ENCODE measurements around the gene RPL10A.

Gene RPL10A

DNA sequence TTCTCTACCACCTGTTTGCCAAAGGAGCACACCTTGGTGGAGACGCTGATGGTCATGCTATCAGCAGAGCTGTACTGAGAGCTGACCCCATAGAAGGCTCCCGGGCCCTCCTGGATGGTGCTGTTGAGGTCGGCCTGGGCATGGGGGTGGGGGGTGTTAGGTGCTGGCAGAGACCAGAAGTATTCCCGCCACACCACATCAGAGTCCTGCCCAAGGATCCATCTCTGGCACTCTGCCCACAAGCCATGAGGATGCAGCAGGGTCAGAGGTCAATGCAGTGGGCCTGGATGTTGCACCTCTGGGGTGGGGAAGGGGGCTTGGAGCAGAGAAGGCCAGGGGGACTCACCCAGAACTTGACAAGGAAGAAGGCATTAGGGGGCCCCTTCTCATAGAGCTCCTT, 7.4 kb downstream of the RPL10A start:
- DNase-seq (ENCODE audit: low read depth): no peak

DNA sequence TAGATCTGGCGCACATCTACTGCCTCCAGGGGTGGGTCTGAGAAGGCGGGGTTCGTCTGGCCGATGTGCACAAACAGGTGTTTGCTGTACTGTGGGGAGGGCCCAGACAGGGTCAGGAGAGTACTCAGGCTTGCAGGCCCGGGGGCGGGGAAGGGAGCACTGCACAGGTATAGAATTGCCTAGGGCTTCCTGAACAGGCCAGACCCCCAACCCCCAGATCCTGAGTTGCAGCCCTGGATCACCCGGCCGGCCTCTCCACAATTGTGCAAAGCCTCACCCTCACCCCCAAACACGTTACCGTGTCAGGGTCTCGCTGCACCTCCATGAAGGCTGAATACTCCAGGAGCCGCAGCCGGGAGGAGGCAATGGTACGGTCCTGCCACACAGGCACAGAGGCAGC, 7.8 kb downstream of the RPL10A start:
- DNase-seq (ENCODE audit: low read depth): no peak

DNA sequence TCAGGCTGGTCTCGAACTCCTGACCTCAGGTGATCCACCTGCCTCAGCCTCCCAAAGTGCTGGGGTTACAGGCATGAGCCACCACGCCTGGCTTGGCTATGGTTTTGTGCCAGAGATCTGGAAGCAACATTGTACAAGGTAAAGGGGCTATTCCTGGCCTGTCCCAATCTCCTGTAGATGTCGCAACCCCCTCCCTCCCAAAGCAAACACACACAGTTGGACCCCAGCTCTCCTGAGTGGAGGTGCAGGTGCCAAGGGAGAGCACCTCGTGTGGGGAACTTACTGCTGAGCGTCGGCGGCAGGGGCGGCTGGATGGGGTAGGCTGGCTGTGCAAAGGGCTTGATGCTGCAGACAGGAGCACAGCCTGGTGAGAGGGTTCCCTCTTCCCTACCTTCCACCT, 8.8 kb downstream of the RPL10A start:
- no peak for DNase-seq (ENCODE audit: low read depth)

DNA sequence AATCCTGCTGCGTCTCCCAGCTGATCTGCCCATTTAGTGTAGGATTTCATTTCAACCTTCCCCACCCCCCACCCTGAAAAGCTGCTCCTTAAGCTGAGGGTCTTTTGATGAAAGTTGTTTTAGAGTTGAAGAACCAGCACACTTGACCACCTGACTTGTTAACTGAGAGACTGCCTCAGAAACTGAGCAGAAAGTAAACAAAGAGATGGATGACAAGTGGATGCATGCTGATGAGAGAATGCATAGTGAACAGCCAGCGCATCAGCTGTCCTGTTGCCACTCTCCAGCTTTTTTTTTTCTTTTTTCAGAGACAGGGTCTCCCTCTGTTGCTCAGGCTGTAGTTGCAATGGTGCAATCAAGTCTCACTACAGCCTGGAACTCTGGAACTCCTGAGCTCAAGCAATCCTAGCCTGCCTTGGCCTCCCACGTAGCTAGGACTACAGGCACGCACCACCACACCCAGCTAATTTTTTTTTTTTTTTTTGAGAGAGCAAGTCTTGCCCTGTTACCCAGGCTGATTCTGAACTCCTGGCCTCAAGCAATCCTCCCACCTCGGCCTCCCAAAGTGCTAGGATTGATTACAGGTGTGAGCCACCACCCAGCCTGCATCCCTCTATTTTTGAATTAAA, 9.5 kb downstream of the RPL10A start:
- no peak for DNase-seq (ENCODE audit: low read depth)

DNA sequence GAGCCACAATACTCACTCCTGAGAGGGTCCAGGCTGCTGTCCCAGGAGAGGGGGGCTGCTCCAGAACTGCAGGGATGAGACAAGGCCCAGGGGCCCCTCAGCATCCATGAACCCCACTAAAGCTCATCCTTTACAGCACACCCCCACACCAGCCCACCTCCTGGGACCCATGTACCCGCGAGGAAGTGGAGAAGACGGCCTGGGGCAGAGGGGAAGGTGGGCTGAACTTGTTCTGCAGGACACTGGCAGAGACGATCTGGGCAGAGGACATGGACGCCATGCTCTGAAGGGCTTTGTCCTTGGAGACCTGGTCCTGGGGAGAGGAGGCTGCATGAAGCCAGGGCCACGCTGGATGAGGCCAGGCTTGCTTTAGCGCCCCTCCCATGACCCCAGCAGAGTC, 10.1 kb downstream of the RPL10A start:
- no peak for DNase-seq (ENCODE audit: low read depth)

DNA sequence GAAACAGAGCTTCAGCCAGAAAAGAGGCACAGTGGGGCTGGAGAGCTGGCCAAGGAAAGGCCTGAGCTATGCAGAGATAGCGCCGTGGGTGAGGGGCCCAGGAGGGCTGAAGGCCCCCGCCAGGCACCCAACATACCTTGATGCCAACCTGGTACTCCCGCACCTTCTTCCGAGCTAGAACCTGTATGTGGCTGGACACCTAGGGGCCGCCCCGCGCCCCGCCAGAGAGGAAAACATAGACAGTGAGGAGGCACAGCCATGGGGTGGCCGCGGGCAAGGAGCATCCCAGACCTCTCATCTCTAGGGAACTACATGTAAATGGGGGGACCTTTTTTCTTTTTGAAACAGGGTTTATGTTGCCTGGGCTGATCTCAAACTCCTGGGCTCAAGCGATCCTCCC, 12.0 kb downstream of the RPL10A start:
- DNase-seq (ENCODE audit: low read depth): no peak

GRCh38 chr6:35481226-35481625, 13.0 kb downstream of the RPL10A start:
- no peak for DNase-seq (ENCODE audit: low read depth)

GRCh38 chr6:35483062-35483461, 14.9 kb downstream of the RPL10A start:
- no peak for DNase-seq (ENCODE audit: low read depth)

GRCh38 chr6:35483490-35483889, 15.3 kb downstream of the RPL10A start:
- no peak for DNase-seq (ENCODE audit: low read depth)

GRCh38 chr6:35483893-35484645, 15.9 kb downstream of the RPL10A start:
- no peak for DNase-seq (ENCODE audit: low read depth)

DNA sequence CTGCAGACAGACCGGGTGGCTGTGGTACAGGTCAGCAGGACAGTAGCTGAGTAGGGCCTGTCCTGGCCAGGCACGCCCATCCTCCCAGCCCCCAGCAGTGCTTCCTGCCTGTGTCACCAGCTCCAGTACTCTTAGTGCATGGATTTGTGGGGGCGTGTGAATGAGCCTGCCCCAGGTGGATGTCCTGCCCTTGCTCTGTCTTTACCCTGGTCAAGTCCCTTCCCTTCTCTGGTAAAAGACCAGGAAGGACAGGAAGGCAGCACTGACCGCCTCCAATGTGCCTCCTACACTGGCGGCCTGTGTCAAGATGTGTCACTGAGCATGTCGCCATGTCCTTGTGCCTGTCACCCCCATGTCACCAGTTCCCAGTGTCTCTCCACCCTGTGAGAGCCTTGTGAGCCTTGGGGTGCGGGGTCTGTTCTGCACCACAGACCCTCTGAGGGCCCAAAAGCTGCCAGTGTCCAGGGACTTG, 16.8 kb downstream of the RPL10A start:
- no peak for DNase-seq (ENCODE audit: low read depth)

DNA sequence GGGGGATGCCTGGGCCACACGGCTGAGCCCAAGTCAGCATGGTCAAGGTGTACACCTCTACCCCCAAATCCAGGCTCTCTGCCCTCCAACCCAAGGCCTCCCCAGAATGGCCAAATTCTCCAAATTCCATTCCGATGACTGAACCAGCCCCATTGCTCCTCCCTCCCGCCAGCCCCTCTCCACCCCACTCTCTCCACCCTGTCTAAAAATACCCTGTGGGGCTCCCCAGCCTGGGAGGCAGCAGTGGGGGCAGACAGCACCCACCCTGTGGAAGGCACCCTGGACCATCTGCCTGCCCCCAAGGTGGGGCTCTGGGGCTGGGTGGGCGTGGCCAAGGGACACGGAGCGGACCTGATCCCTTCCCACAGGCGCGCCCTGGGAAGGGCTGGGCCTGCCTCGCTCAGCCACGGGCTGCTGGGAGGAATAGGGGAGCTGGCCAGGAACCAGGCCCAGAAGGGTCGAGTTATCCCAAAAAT, 17.2 kb downstream of the RPL10A start:
- no peak for DNase-seq (ENCODE audit: low read depth)

- no peak for DNase-seq (ENCODE audit: low read depth)
Observed at GRCh38 chr6:35486005-35486925, 18.1 kb downstream of the RPL10A start.

DNA sequence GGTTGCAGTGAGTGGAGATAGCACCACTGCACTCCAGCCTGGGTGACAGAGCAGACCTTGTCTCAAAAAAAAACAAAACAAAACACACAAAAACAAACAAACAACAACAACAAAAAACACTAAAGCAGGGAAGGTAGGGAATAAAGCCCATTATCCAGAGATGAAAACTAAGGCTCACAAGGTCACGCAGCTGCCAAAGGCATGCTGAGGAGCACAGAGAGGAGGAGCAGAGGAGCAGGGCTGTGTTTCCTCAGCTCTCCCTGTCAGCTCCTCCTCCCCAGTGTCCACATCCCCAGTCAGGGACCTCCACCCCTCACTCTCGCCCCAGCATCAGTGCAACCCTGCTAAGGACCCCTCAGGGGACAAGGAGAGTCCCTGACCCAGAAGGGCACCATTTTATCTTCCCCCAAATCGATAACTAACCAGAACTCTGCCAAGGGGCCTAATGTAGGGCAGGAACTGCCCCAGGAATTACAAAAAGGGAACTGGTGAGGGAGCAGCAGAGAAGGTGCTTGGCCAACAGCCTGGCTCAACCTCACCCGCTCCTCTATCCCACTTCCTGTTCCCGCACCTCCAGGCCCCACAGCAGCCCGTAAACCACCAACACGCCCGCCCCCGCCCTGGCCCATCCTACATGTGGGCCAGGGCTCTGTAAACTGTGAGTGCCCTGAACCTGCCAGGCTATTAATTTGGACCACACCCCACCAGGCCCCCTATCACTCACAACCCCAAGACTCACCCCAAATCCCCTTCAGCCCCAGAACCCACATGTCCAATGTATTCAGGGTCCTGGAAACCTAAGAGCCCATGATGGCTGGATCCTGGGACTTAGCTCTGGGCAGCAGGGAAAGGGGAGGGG, 19.7 kb downstream of the RPL10A start:
- DNase-seq (ENCODE audit: low read depth): no peak

GRCh38 chr6:35488517-35488862, 20.3 kb downstream of the RPL10A start:
- no peak for DNase-seq (ENCODE audit: low read depth)

DNA sequence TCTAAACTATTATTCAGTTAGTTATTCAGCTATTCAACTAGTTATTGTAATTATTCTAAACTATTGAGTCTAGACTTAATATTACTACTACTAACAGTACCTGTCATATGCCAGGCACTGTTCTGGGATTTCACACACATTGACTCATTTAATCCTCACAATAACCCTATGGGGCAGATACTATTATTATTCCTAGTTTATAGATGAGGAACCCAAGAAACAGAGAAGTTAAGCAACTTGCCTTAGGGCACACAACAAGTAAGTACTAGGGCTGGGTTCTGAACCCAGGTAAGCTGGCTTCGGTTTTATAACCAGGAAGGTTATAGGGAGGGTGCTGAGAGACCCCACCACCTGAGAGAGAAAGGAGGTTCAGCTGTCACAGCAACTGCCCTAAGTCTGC, 20.9 kb downstream of the RPL10A start:
- no peak for DNase-seq (ENCODE audit: low read depth)

DNA sequence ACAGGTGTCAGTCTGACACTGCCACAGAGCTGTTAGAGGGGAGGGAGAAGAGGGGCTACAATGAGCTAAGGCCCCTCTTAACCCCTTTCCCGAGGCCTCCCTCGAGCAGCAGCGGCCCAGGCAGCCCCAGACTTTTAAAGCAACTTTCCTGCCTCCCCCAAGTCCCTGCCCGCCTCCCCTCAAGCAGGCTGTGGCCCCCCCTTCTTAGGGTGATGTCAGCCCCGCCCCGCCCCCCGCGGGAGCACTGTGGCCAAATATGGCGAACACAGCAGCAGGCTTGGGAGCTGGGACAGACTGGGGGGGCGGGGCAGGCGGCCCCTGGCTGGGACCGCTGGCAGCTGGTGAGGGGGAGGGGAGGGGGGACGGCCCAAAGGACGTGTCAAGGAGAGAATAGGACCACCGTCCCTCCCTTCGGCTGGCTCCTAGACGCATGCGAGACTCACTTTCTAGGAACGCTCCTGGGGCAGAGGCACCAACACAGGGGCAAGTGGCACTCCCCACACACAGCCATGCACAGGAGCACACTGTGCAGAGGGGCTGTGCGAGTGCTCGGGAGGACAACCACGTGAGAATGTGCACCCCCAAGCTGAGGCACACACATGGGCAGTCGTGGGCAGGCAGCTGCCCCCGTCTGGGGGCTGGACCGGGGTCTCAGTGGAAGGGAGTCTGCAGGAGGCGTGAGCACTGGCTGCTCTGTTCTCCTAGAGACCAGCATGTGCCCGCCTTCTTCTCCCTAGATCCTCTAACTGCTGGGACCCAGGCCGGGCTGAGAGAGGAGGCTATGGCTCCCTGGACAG, 22.0 kb downstream of the RPL10A start:
- DNase-seq (ENCODE audit: low read depth): no peak

DNA sequence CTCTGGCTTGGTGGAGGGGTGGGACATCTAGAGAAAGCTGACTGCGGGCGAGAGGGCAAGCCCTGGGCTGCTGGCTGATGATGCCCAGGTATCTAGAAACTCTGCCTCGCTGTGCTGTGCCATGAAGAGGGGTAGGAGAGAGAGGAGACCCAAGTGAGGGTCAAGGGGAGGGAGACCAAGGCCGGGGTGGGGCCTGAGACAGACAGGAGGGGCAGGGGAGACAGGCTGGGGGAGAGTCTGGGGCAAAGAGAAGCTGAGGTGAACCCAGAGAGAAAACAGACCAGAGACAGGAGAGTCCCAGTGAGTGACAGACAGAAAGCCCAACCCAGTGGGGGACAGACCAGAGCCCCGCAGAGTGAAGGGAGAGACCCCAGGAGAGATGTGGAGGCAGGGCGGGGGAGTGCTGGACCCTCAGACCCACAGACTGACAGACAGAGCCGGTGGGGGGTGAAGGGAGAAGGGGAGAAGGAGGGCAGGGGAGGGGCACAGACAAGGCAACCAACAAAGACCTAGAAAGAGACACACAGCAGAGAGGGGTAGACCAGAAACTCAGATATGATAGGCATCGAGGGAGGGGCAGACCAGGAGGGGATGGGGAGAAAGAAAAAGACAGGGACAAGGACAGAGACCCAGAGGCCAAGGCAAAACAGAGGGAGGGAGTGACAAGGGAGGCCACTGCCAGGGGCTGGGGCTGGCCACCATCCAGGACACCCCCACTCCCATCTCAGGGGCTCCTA, 22.8 kb downstream of the RPL10A start:
- DNase-seq (ENCODE audit: low read depth): no peak

GRCh38 chr6:35491558-35492257, 23.5 kb downstream of the RPL10A start:
- DNase-seq (ENCODE audit: low read depth): no peak
